ENCODE data around the gene PRDM9. TPM values are rescaled to one million over a fixed set of nuclear protein-coding genes. Genes with fewer than 3 reads are reported as not detected.

Gene PRDM9
- total RNA-seq, 1 donor from 2014 or later = not detected

- H3K4me3 Mint-ChIP-seq = no peak overlapping the region
- no peak for TF ChIP-seq CTCF (IDR thresholded peaks at IDR 0.05)
- H3K27ac Mint-ChIP-seq = no peak overlapping the region
- DNase-seq = no peak
- no peak for ATAC-seq (ENCODE audit: low read depth)
- intact Hi-C loops (cut with micrococcal nuclease) = no loop called here
- H3K27me3 Mint-ChIP-seq = no peaks in the 10 kb centered on the region
- no peaks in the 10 kb centered on the region for H3K36me3 Mint-ChIP-seq (ENCODE audit: low read depth)
- CTCF ChIA-PET = no interaction called here
- peaks cover 9% of the 10 kb centered on the region for H3K9me3 Mint-ChIP-seq
- H3K4me1 Mint-ChIP-seq = no peaks in the 10 kb centered on the region
- POLR2A ChIA-PET = no interaction called here
Observed at GRCh38 chr5:23468658-23469057, 38.8 kb upstream of the PRDM9 start.

- Mint-ChIP-seq H3K4me3 (no peak overlapping the region), H3K4me1 (no peaks in the 10 kb centered on the region), H3K36me3 (ENCODE audit: low read depth) (no peaks in the 10 kb centered on the region), H3K27me3 (no peaks in the 10 kb centered on the region), H3K9me3 (peaks cover 6% of the 10 kb centered on the region), H3K27ac (no peak overlapping the region)
- ATAC-seq (ENCODE audit: low read depth) (no peak), DNase-seq (no peak)
- intact Hi-C loops (cut with micrococcal nuclease) = no loop called here
- CTCF ChIA-PET = no interaction called here
- no peak for TF ChIP-seq CTCF (IDR thresholded peaks at IDR 0.05)
- POLR2A ChIA-PET = no interaction called here
Observed at GRCh38 chr5:23473915-23474314, 33.5 kb upstream of the PRDM9 start.

GRCh38 chr5:23474315-23474714 is 33.1 kb upstream of the PRDM9 start:
- Mint-ChIP-seq H3K27ac (no peak overlapping the region), H3K27me3 (no peaks in the 10 kb centered on the region), H3K4me1 (no peaks in the 10 kb centered on the region), H3K4me3 (no peak overlapping the region), H3K9me3 (peaks cover 6% of the 10 kb centered on the region), H3K36me3 (ENCODE audit: low read depth) (no peaks in the 10 kb centered on the region)
- intact Hi-C loops (cut with micrococcal nuclease) = no loop called here
- ATAC-seq (ENCODE audit: low read depth) = no peak
- no peak for TF ChIP-seq CTCF (IDR thresholded peaks at IDR 0.05)
- POLR2A ChIA-PET = no interaction called here
- CTCF ChIA-PET = no interaction called here
- DNase-seq = no peak

- Mint-ChIP-seq H3K27ac (no peak overlapping the region), H3K4me1 (no peaks in the 10 kb centered on the region), H3K9me3 (peaks cover 8% of the 10 kb centered on the region), H3K36me3 (ENCODE audit: low read depth) (no peaks in the 10 kb centered on the region), H3K27me3 (no peaks in the 10 kb centered on the region), H3K4me3 (no peak overlapping the region)
- DNase-seq (no peak), ATAC-seq (ENCODE audit: low read depth) (no peak)
- POLR2A ChIA-PET = no interaction called here
- intact Hi-C loops (cut with micrococcal nuclease) = no loop called here
- CTCF ChIA-PET = no interaction called here
- no peak for TF ChIP-seq CTCF (IDR thresholded peaks at IDR 0.05)
Observed at GRCh38 chr5:23476580-23476979, 30.8 kb upstream of the PRDM9 start.

- ChIA-PET POLR2A (no interaction called here), CTCF (no interaction called here)
- no peak for ATAC-seq (ENCODE audit: low read depth)
- Mint-ChIP-seq H3K4me3 (no peak overlapping the region), H3K27me3 (no peaks in the 10 kb centered on the region), H3K9me3 (peaks cover 4% of the 10 kb centered on the region), H3K4me1 (no peaks in the 10 kb centered on the region), H3K36me3 (ENCODE audit: low read depth) (no peaks in the 10 kb centered on the region), H3K27ac (no peak overlapping the region)
- DNase-seq = no peak
- intact Hi-C loops (cut with micrococcal nuclease) = no loop called here
- no peak for TF ChIP-seq CTCF (IDR thresholded peaks at IDR 0.05)
Observed at GRCh38 chr5:23482642-23483041, 24.8 kb upstream of the PRDM9 start.
